Panc1 (cell line): ENCODE data around the gene MBNL2. TPM values are rescaled to one million over a fixed set of nuclear protein-coding genes. Genes with fewer than 3 reads are reported as not detected.
A peak's percentile ranks its signal among the peaks of the same experiment; 100 is the strongest.

Experiments
- ATAC-seq: fragments of 200-7000 bp; cut with Tn5 transposase; 2 replicates; pipeline ENCODE4 v1.9.1; 2020; ENCODE audit warnings: mild to moderate bottlenecking, moderate library complexity
- BruUV-seq: library from RNA; stranded (reverse); fragments of 400-500 nt; replicated peaks from 2 replicates; lab custom pipeline; 2021; lab: Mats Ljungman, UMichigan
- CTCF ChIA-PET: fragments of 300-600 bp; sonication (Branson Sonifier 250); formaldehyde crosslinking; loops from one replicate; lab custom pipeline; 2022; ENCODE audit warnings: antibody characterized with exemption; lab: Charles Lee
- POLR2A ChIA-PET: fragments of 300-600 bp; sonication (Branson Sonifier 250); formaldehyde crosslinking; loops from one replicate; lab custom pipeline; 2022; ENCODE audit warnings: antibody characterized with exemption; lab: Charles Lee
- DNase-seq: peaks from one replicate; pipeline ENCODE4 v3.0.0-alpha.2; 2010; ENCODE audit warnings: low read depth, low spot score
- H3K27ac ChIP-seq: 2 replicates; pipeline ENCODE4 v1.5.1; 2011; ENCODE audit warnings: mild to moderate bottlenecking, low read length, inconsistent platforms
- H3K27me3 ChIP-seq: fragments of 200-500 bp; sonication (Bioruptor generic); 2 replicates; pipeline ENCODE4 v1.6.0; 2014; ENCODE audit warnings: low read length, inconsistent platforms; ENCODE audit not compliant: control insufficient read depth, insufficient read depth
- H3K36me3 ChIP-seq: fragments of 200-500 bp; sonication (Bioruptor generic); 2 replicates; pipeline ENCODE4 v1.5.1; 2014; ENCODE audit warnings: inconsistent platforms, mild to moderate bottlenecking, low read length, moderate library complexity; ENCODE audit not compliant: control insufficient read depth, insufficient read depth
- H3K4me1 ChIP-seq: 2 replicates; pipeline ENCODE4 v1.5.1; 2011; ENCODE audit warnings: inconsistent platforms, mild to moderate bottlenecking, low read length, moderate library complexity; ENCODE audit not compliant: control insufficient read depth, insufficient read depth
- H3K4me3 ChIP-seq, 2 experiments: 2 replicates each; pipeline ENCODE4 v1.5.1; 2011 to 2012; ENCODE audit warnings: low read depth in 2 of 2, low read length in 2 of 2, mild to moderate bottlenecking in 2 of 2, inconsistent platforms in 1 of 2, moderate library complexity in 1 of 2
- H3K9me3 ChIP-seq: fragments of 200-500 bp; sonication (Bioruptor generic); 2 replicates; pipeline ENCODE4 v1.5.1; 2014; ENCODE audit warnings: low read depth, mild to moderate bottlenecking, inconsistent platforms, low read length, moderate library complexity; ENCODE audit not compliant: control insufficient read depth, insufficient read depth
- POLR2AphosphoS5 ChIP-seq: IDR thresholded peaks from 2 replicates; pipeline ENCODE4 v1.6.1; 2012; ENCODE audit warnings: mild to moderate bottlenecking, low read depth, low read length, moderate library complexity
- SIN3A ChIP-seq: IDR thresholded peaks from 2 replicates; pipeline ENCODE4 v1.6.1; 2012; ENCODE audit warnings: low read depth, mild to moderate bottlenecking, low read length, moderate library complexity, borderline replicate concordance; ENCODE audit not compliant: insufficient read depth
- TCF7L2 ChIP-seq: IDR thresholded peaks from 2 replicates; pipeline ENCODE4 v1.6.1; 2011; ENCODE audit warnings: mild to moderate bottlenecking, low read depth, low read length, inconsistent platforms
- in situ Hi-C: cut with HindIII; loops from 2 replicates; pipeline ENCODE4 v1.10.0; 2016; ENCODE audit warnings: low sequenced_read_pairs, low pct_unique_long_range_greater_than_20kb
- intact Hi-C: fragments of 100-400 bp; cut with micrococcal nuclease; formaldehyde crosslinking; loops from one replicate; pipeline ENCODE4 v1.10.0; 2022; ENCODE audit not compliant: unreplicated experiment
- total RNA-seq: library from RNA; stranded (reverse); gene quantifications from one replicate; pipeline ENCODE4 v1.2.1, GENCODE V29; 2021; ENCODE audit not compliant: unreplicated experiment
- TF ChIP-seq, protein P1 (sequence below): fragments of 450-650 bp; IDR thresholded peaks from 2 replicates; pipeline ENCODE4 v1.5.1; 2017; ENCODE audit warnings: mild to moderate bottlenecking
- TF ChIP-seq, protein P2 (sequence below), 2 experiments: IDR thresholded peaks; 2 replicates each; pipeline ENCODE4 v1.6.1; 2011 to 2012; ENCODE audit warnings: low read depth in 2 of 2, control low read depth in 1 of 2, low read length in 1 of 2, mild to moderate bottlenecking in 1 of 2, moderate library complexity in 1 of 2; ENCODE audit not compliant: insufficient read depth in 1 of 2

Gene MBNL2
- total RNA-seq, 1 experiment from 2014 or later: 103 TPM

- ChIA-PET CTCF (no interaction called here), POLR2A (no interaction called here)
- intact Hi-C loops (no loop called here), in situ Hi-C loops (no loop called here)
- no TSS peak for BruUV-seq
- H3K36me3 ChIP-seq: no peaks in the 10 kb centered on the region
- H3K27me3 ChIP-seq: no peaks in the 10 kb centered on the region
- ATAC-seq: no peak
- TF ChIP-seq, protein P1, sequence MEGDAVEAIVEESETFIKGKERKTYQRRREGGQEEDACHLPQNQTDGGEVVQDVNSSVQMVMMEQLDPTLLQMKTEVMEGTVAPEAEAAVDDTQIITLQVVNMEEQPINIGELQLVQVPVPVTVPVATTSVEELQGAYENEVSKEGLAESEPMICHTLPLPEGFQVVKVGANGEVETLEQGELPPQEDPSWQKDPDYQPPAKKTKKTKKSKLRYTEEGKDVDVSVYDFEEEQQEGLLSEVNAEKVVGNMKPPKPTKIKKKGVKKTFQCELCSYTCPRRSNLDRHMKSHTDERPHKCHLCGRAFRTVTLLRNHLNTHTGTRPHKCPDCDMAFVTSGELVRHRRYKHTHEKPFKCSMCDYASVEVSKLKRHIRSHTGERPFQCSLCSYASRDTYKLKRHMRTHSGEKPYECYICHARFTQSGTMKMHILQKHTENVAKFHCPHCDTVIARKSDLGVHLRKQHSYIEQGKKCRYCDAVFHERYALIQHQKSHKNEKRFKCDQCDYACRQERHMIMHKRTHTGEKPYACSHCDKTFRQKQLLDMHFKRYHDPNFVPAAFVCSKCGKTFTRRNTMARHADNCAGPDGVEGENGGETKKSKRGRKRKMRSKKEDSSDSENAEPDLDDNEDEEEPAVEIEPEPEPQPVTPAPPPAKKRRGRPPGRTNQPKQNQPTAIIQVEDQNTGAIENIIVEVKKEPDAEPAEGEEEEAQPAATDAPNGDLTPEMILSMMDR: no peak
- TF ChIP-seq SIN3A (no peak), TCF7L2 (no peak), POLR2AphosphoS5 (no peak)
- TF ChIP-seq, protein P2, sequence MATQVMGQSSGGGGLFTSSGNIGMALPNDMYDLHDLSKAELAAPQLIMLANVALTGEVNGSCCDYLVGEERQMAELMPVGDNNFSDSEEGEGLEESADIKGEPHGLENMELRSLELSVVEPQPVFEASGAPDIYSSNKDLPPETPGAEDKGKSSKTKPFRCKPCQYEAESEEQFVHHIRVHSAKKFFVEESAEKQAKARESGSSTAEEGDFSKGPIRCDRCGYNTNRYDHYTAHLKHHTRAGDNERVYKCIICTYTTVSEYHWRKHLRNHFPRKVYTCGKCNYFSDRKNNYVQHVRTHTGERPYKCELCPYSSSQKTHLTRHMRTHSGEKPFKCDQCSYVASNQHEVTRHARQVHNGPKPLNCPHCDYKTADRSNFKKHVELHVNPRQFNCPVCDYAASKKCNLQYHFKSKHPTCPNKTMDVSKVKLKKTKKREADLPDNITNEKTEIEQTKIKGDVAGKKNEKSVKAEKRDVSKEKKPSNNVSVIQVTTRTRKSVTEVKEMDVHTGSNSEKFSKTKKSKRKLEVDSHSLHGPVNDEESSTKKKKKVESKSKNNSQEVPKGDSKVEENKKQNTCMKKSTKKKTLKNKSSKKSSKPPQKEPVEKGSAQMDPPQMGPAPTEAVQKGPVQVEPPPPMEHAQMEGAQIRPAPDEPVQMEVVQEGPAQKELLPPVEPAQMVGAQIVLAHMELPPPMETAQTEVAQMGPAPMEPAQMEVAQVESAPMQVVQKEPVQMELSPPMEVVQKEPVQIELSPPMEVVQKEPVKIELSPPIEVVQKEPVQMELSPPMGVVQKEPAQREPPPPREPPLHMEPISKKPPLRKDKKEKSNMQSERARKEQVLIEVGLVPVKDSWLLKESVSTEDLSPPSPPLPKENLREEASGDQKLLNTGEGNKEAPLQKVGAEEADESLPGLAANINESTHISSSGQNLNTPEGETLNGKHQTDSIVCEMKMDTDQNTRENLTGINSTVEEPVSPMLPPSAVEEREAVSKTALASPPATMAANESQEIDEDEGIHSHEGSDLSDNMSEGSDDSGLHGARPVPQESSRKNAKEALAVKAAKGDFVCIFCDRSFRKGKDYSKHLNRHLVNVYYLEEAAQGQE (IDR thresholded peaks at IDR 0.05; ENCODE audit: insufficient read depth in 1 of 2, low read depth in 2 of 2, low read length in 1 of 2): no peak
- no peak overlapping the region for H3K4me3 ChIP-seq
- H3K9me3 ChIP-seq: no peaks in the 10 kb centered on the region
- H3K27ac ChIP-seq: 0 out of 2 replicates have a peak overlapping the region, but pooled peaks have one; percentile 13
- H3K4me1 ChIP-seq: no peaks in the 10 kb centered on the region
- DNase-seq: no peak
Measured at GRCh38 chr13:97196340-97196739, 25.8 kb upstream of the MBNL2 start.

DNA sequence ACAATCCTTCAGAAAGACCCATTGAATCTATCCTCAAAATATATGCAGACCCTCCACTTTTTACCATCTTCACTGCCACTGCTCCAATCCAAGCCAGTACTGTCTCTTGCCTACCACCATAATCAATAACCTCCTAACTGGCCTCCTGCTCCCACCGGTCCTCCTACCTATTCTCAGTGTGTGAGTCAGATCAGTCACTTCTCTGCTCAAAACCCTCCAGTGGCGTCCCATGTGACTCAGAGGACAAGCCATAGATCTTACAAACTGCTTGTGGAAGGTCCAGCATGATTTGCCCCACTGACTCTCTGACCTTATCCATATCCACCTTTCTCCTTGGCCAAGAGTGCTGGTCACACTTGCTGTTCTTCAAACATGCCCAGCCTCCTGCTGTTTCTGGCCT lies 23.4 kb upstream of the MBNL2 start:
- Histone ChIP-seq H3K27ac (no peak overlapping the region), H3K27me3 (no peaks in the 10 kb centered on the region), H3K4me3 (no peak overlapping the region), H3K9me3 (no peaks in the 10 kb centered on the region), H3K4me1 (no peaks in the 10 kb centered on the region), H3K36me3 (no peaks in the 10 kb centered on the region)
- ChIA-PET CTCF (no interaction called here), POLR2A (no interaction called here)
- in situ Hi-C loops: no loop called here
- intact Hi-C loops: no loop called here
- DNase-seq (no peak), ATAC-seq (no peak)
- TF ChIP-seq, protein P1: no peak
- TF ChIP-seq TCF7L2: no peak
- no peak for TF ChIP-seq SIN3A
- no peak for TF ChIP-seq POLR2AphosphoS5
- TF ChIP-seq, protein P2 (IDR thresholded peaks at IDR 0.05; ENCODE audit: insufficient read depth in 1 of 2, low read depth in 2 of 2, low read length in 1 of 2): no peak
- BruUV-seq: no TSS peak
